Hepatocyte (in vitro differentiated cells): ENCODE measurements around the gene GORASP2. TPM values are rescaled to one million over a fixed set of nuclear protein-coding genes. Genes with fewer than 3 reads are reported as not detected.

Source experiments
- DNase-seq: peaks from one replicate; pipeline ENCODE4 v3.0.0-alpha.2; 2016; ENCODE audit warnings: low spot score
- H2AFZ ChIP-seq: fragments of 200-600 bp; sonication (generic); 2 replicates; pipeline ENCODE4 v1.6.0; 2016; ENCODE audit warnings: antibody characterized with exemption, mild to moderate bottlenecking
- H3K27ac ChIP-seq: fragments of 200-600 bp; sonication (generic); 2 replicates; pipeline ENCODE4 v1.5.1; 2016; ENCODE audit warnings: mild to moderate bottlenecking
- H3K27me3 ChIP-seq: fragments of 200-600 bp; sonication (generic); 2 replicates; pipeline ENCODE4 v1.6.1; 2016
- H3K36me3 ChIP-seq: fragments of 200-600 bp; sonication (generic); replicated peaks from 2 replicates; pipeline ENCODE4 v1.5.1; 2016; ENCODE audit warnings: low read depth; ENCODE audit not compliant: insufficient read depth
- H3K4me1 ChIP-seq: fragments of 200-600 bp; sonication (generic); 2 replicates; pipeline ENCODE4 v1.5.1; 2016; ENCODE audit warnings: mild to moderate bottlenecking, moderate library complexity; ENCODE audit not compliant: insufficient read depth
- H3K4me2 ChIP-seq: fragments of 200-600 bp; sonication (generic); 2 replicates; pipeline ENCODE4 v1.6.0; 2016
- H3K4me3 ChIP-seq: fragments of 200-600 bp; sonication (generic); 2 replicates; pipeline ENCODE4 v1.5.1; 2016; ENCODE audit warnings: mild to moderate bottlenecking
- H3K79me2 ChIP-seq: fragments of 200-600 bp; sonication (generic); 2 replicates; pipeline ENCODE4 v1.6.0; 2017; ENCODE audit warnings: mild to moderate bottlenecking
- H3K9me2 ChIP-seq: fragments of 200-600 bp; sonication (generic); replicated peaks from 2 replicates; pipeline ENCODE4 v1.6.0; 2017; ENCODE audit warnings: mild to moderate bottlenecking; ENCODE audit not compliant: insufficient read depth
- H3K9me3 ChIP-seq: fragments of 200-600 bp; sonication (generic); 2 replicates; pipeline ENCODE4 v1.5.1; 2016; ENCODE audit warnings: low read depth, mild to moderate bottlenecking
- H4K20me1 ChIP-seq: fragments of 200-600 bp; sonication (generic); 2 replicates; pipeline ENCODE4 v1.6.0; 2016; ENCODE audit warnings: mild to moderate bottlenecking; ENCODE audit not compliant: insufficient read depth, poor library complexity, severe bottlenecking
- CTCF ChIP-seq: fragments of 200-600 bp; sonication (generic); IDR thresholded peaks from 2 replicates; pipeline ENCODE4 v1.5.1; 2016; ENCODE audit warnings: antibody characterized with exemption, mild to moderate bottlenecking; ENCODE audit not compliant: poor library complexity
- EZH2 ChIP-seq: fragments of 200-600 bp; sonication (generic); IDR thresholded peaks from 2 replicates; pipeline ENCODE4 v1.6.1; 2016; ENCODE audit warnings: antibody characterized with exemption, mild to moderate bottlenecking, borderline replicate concordance
- EZH2phosphoT487 ChIP-seq: fragments of 200-600 bp; sonication (generic); IDR thresholded peaks from one replicate; pipeline ENCODE4 v1.6.1; 2018; ENCODE audit warnings: antibody characterized with exemption, mild to moderate bottlenecking, low read depth, moderate library complexity; ENCODE audit not compliant: unreplicated experiment, severe bottlenecking
- WGBS: methylation state at CpG from one replicate; pipeline ENCODE4 v1.1.6; 2016; ENCODE audit warnings: low lambda C conversion rate; ENCODE audit errors: missing lambda C conversion rate; 5-methylcytosine and 5-hydroxymethylcytosine counted together
- polyA plus RNA-seq: library from polyadenylated mRNA; unstranded; fragments of >200 nt; fragmentation: Nextera tagmentation; extraction: Ambion mirVana; gene quantifications from 2 replicates; pipeline ENCODE4 v1.2.1, GENCODE V29; 2016
- total RNA-seq: library from RNA; depleted of rRNA; stranded (reverse); fragments of >200 nt; gene quantifications from 2 replicates; pipeline ENCODE4 v1.2.3, GENCODE V29; 2014

The GORASP2 gene
- total and polyA plus RNA-seq, 2 experiments from 2014 or later = 50.1 to 126 TPM

- Histone ChIP-seq H3K4me1 (no peaks in the 10 kb centered on the region), H3K27ac (no peak overlapping the region), H3K4me3 (no peak overlapping the region), H3K9me3 (no peaks in the 10 kb centered on the region), H4K20me1 (peaks cover 100% of the 10 kb centered on the region), H2AFZ (no peak overlapping the region), H3K9me2 (no peaks in the 10 kb centered on the region), H3K36me3 (no peaks in the 10 kb centered on the region), H3K27me3 (no peaks in the 10 kb centered on the region), H3K79me2 (peaks cover 100% of the 10 kb centered on the region), H3K4me2 (no peak overlapping the region)
- no peak for DNase-seq
- no peak for TF ChIP-seq EZH2
- TF ChIP-seq CTCF = no peak
- TF ChIP-seq EZH2phosphoT487 = no peak
These were observed 11.0 kb downstream of the GORASP2 start for GRCh38 chr2:170940066-170940465.

GRCh38 chr2:170942615-170943014, 13.6 kb downstream of the GORASP2 start:
- Histone ChIP-seq H3K9me3 (no peaks in the 10 kb centered on the region), H3K4me2 (no peak overlapping the region), H4K20me1 (peaks cover 100% of the 10 kb centered on the region), H3K27me3 (no peaks in the 10 kb centered on the region), H3K27ac (no peak overlapping the region), H3K9me2 (no peaks in the 10 kb centered on the region), H3K36me3 (no peaks in the 10 kb centered on the region), H3K79me2 (peaks cover 100% of the 10 kb centered on the region), H2AFZ (no peak overlapping the region), H3K4me3 (no peak overlapping the region), H3K4me1 (no peaks in the 10 kb centered on the region)
- DNase-seq = no peak
- TF ChIP-seq EZH2phosphoT487 (no peak), CTCF (no peak), EZH2 (no peak)
- 77% methylated on average over 4 of the region's 4 CpGs for WGBS

GRCh38 chr2:170943041-170943440, 14.0 kb downstream of the GORASP2 start:
- no peak overlapping the region for H3K4me2 ChIP-seq
- H3K36me3 ChIP-seq = no peaks in the 10 kb centered on the region
- DNase-seq = no peak
- H3K27ac ChIP-seq = no peak overlapping the region
- H3K4me1 ChIP-seq = no peaks in the 10 kb centered on the region
- no peaks in the 10 kb centered on the region for H3K27me3 ChIP-seq
- H3K79me2 ChIP-seq = peaks cover 100% of the 10 kb centered on the region
- H3K4me3 ChIP-seq = no peak overlapping the region
- no peak overlapping the region for H2AFZ ChIP-seq
- H3K9me3 ChIP-seq = no peaks in the 10 kb centered on the region
- H3K9me2 ChIP-seq = no peaks in the 10 kb centered on the region
- TF ChIP-seq CTCF (no peak), EZH2phosphoT487 (no peak), EZH2 (no peak)
- H4K20me1 ChIP-seq = peaks cover 100% of the 10 kb centered on the region
- 58% methylated on average over 1 of the region's 1 CpG for WGBS

GRCh38 chr2:170943596-170943995, 14.5 kb downstream of the GORASP2 start:
- no peak for TF ChIP-seq EZH2
- Histone ChIP-seq H2AFZ (no peak overlapping the region), H3K4me1 (no peaks in the 10 kb centered on the region), H4K20me1 (peaks cover 100% of the 10 kb centered on the region), H3K4me2 (no peak overlapping the region), H3K27me3 (no peaks in the 10 kb centered on the region), H3K79me2 (peaks cover 100% of the 10 kb centered on the region), H3K36me3 (no peaks in the 10 kb centered on the region), H3K4me3 (no peak overlapping the region), H3K27ac (no peak overlapping the region), H3K9me3 (no peaks in the 10 kb centered on the region), H3K9me2 (no peaks in the 10 kb centered on the region)
- WGBS = 73% methylated on average over 6 of the region's 6 CpGs
- no peak for DNase-seq
